HG02763 (cell line): ENCODE measurements around the gene COMMD4.

Experiments
- ATAC-seq: cut with Tn5 transposase; IDR thresholded peaks from one replicate; pipeline ENCODE4 v1.9.1; 2021; ENCODE audit warnings: mild to moderate bottlenecking, moderate library complexity; ENCODE audit not compliant: unreplicated experiment

The COMMD4 gene

GRCh38 chr15:75355369-75355768 is 19.5 kb downstream of the COMMD4 start:
- no peak for ATAC-seq

- ATAC-seq, result no peak
Observed at GRCh38 chr15:75356006-75356405, 20.1 kb downstream of the COMMD4 start.

- ATAC-seq, result no peak
Observed at GRCh38 chr15:75356517-75356916, 20.7 kb downstream of the COMMD4 start.

GRCh38 chr15:75357976-75358673 is 22.3 kb downstream of the COMMD4 start:
- ATAC-seq, result no peak

GRCh38 chr15:75358771-75359536 is 23.1 kb downstream of the COMMD4 start:
- ATAC-seq, result no peak

GRCh38 chr15:75359537-75360250 is 23.8 kb downstream of the COMMD4 start:
- no peak for ATAC-seq

GRCh38 chr15:75360391-75360790 is 24.5 kb downstream of the COMMD4 start:
- ATAC-seq, result no peak

- ATAC-seq, result no peak
Observed at GRCh38 chr15:75360856-75361255, 25.0 kb downstream of the COMMD4 start.

- no peak for ATAC-seq
Observed at GRCh38 chr15:75361361-75361988, 25.6 kb downstream of the COMMD4 start.

GRCh38 chr15:75361989-75362641 is 26.3 kb downstream of the COMMD4 start:
- no peak for ATAC-seq

- no peak for ATAC-seq
Observed at GRCh38 chr15:75362642-75363249, 26.9 kb downstream of the COMMD4 start.

GRCh38 chr15:75363786-75364185 is 27.9 kb downstream of the COMMD4 start:
- no peak for ATAC-seq

- no peak for ATAC-seq
Observed at GRCh38 chr15:75364881-75365280, 29.0 kb downstream of the COMMD4 start.

GRCh38 chr15:75366163-75366562 is 30.3 kb downstream of the COMMD4 start:
- no peak for ATAC-seq

GRCh38 chr15:75367006-75367405 is 31.1 kb downstream of the COMMD4 start:
- no peak for ATAC-seq

GRCh38 chr15:75367406-75367912 is 31.6 kb downstream of the COMMD4 start:
- ATAC-seq, result no peak

- ATAC-seq, result peak; percentile 82
Observed at GRCh38 chr15:75367913-75368688, 32.2 kb downstream of the COMMD4 start, which contains the start of gene MAN2C1. Gene MAN2C1, minus strand, starts transcription at chr15:75368607. Its CDS starts 24 bp downstream, at chr15:75368583.

GRCh38 chr15:75368689-75369239 is 32.9 kb downstream of the COMMD4 start:
- ATAC-seq, result peak; percentile 6
